ENCODE measurements around the gene OCA2. TPM values are rescaled to one million over a fixed set of nuclear protein-coding genes. Genes with fewer than 3 reads are reported as not detected.

The OCA2 gene
- total RNA-seq, 1 experiment from 2014 or later, result 0.31 TPM

- Mint-ChIP-seq H3K27ac (no peak overlapping the region), H3K4me1 (peaks cover 2 to 6% of the 10 kb centered on the region in 2 experiments; a peak in 3 of 4 replicates), H3K27me3 (ENCODE audit: low read depth) (peaks cover 7% of the 10 kb centered on the region; the same call in 1 of the 2 replicates), H3K9me3 (peaks cover 19 to 20% of the 10 kb centered on the region in 2 experiments), H3K36me3 (ENCODE audit: insufficient read depth in 1 of 3, low read depth in 3 of 3) (peaks cover 6 to 18% (median 9%) of the 10 kb centered on the region in 3 experiments; a peak in 5 of 7 replicates), H3K4me3 (no peak overlapping the region)
- no peak overlapping the region for H3K27ac ChIP-seq (ENCODE audit: insufficient read length, low read depth, low read length)
- no peak overlapping the region for H3T11ph ChIP-seq (ENCODE audit: low read length)
- H3K79me2 ChIP-seq (ENCODE audit: insufficient read depth, low read length), result no peaks in the 10 kb centered on the region
- TF ChIP-seq CTCF (conservative IDR thresholded peaks at IDR 0.05), result no peak
- no peak overlapping the region for H2AFZ ChIP-seq (ENCODE audit: low read length)
- H3K23ac ChIP-seq (ENCODE audit: insufficient read length, low read depth, low read length), result no peak overlapping the region
- no peak overlapping the region for H3K9ac ChIP-seq (ENCODE audit: extremely low read depth, insufficient read length, low read length)
- no peak overlapping the region for H3K14ac ChIP-seq (ENCODE audit: insufficient read depth, low read length)
- no peaks in the 10 kb centered on the region for H3K27me3 ChIP-seq (ENCODE audit: insufficient read depth, low read length)
- no peak overlapping the region for H4K91ac ChIP-seq (ENCODE audit: insufficient read length, low read depth, low read length)
- no peak overlapping the region for H2BK5ac ChIP-seq (ENCODE audit: insufficient read length, low read length)
- no peak overlapping the region for H4K8ac ChIP-seq (replicated peaks; ENCODE audit: insufficient read length, low read depth, low read length)
- DNase-seq, result no peak
- no peak overlapping the region for H3K4me2 ChIP-seq (ENCODE audit: insufficient read depth, insufficient read length, low read length)
- H3K18ac ChIP-seq (ENCODE audit: insufficient read length, low read depth, low read length), result no peak overlapping the region
- H4K20me1 ChIP-seq (ENCODE audit: control insufficient read depth, insufficient read depth, insufficient read length), result no peaks in the 10 kb centered on the region
- no peaks in the 10 kb centered on the region for H3K9me3 ChIP-seq (ENCODE audit: control insufficient read depth, low read depth, low read length)
- no peak overlapping the region for H2BK120ac ChIP-seq (ENCODE audit: low read depth, low read length, poor library complexity, severe bottlenecking)
- H3K23me2 ChIP-seq (ENCODE audit: insufficient read length, low read depth, low read length, poor library complexity, severe bottlenecking), result no peaks in the 10 kb centered on the region
- no peak overlapping the region for H4K5ac ChIP-seq (ENCODE audit: insufficient read length, low read depth, low read length)
- H2BK15ac ChIP-seq (ENCODE audit: low read depth, low read length), result no peak overlapping the region
- no peaks in the 10 kb centered on the region for H3K79me1 ChIP-seq (ENCODE audit: insufficient read depth, low read depth, low read length, poor library complexity, severe bottlenecking)
- no peak overlapping the region for H2BK20ac ChIP-seq (ENCODE audit: low read depth, low read length, poor library complexity, severe bottlenecking)
- no peak overlapping the region for H2BK12ac ChIP-seq (ENCODE audit: insufficient read length, low read depth, low read length)
- no peak overlapping the region for H3K4ac ChIP-seq (ENCODE audit: low read depth, low read length)
- no CpG with 5 or more reads among the region's 3 CpGs for WGBS (ENCODE audit: extremely low coverage, insufficient read length, low lambda C conversion rate)
- no peaks in the 10 kb centered on the region for H3K4me1 ChIP-seq (ENCODE audit: insufficient read depth, low read length)
- no peak overlapping the region for H3K56ac ChIP-seq (ENCODE audit: insufficient read length, low read depth, low read length)
- no peak overlapping the region for H2AK5ac ChIP-seq (ENCODE audit: insufficient read length, low read length)
Measured at GRCh38 chr15:27865926-27866325, 233.2 kb downstream of the OCA2 start.

Data from H9 (cell line).